ENCODE measurements around the gene COL4A3.
A peak's percentile ranks its signal among the peaks of the same experiment; 100 is the strongest.
"Not testable (repeated sequence)": the region's sequence is repeated elsewhere in the genome, so short reads cannot be mapped to it uniquely, and the experiment has no call there.

Gene COL4A3

GRCh38 chr2:227219312-227220105, 55.1 kb downstream of the COL4A3 start:
- DNase-seq, result no peak

- no peak for DNase-seq
Observed at GRCh38 chr2:227221120-227221519, 56.7 kb downstream of the COL4A3 start.

GRCh38 chr2:227222292-227222691, 57.9 kb downstream of the COL4A3 start:
- no peak for DNase-seq

GRCh38 chr2:227225641-227226040, 61.2 kb downstream of the COL4A3 start:
- not testable (repeated sequence) for DNase-seq

GRCh38 chr2:227228061-227228667, 63.7 kb downstream of the COL4A3 start:
- no peak for DNase-seq

- no peak for DNase-seq
Observed at GRCh38 chr2:227230151-227230550, 65.7 kb downstream of the COL4A3 start.

- no peak for DNase-seq
Observed at GRCh38 chr2:227234429-227234828, 70.0 kb downstream of the COL4A3 start.

- DNase-seq, result no peak
Observed at GRCh38 chr2:227237786-227238185, 73.4 kb downstream of the COL4A3 start.

- DNase-seq, result no peak
Observed at GRCh38 chr2:227238238-227239237, 74.1 kb downstream of the COL4A3 start.

- no peak for DNase-seq
Observed at GRCh38 chr2:227241005-227241404, 76.6 kb downstream of the COL4A3 start.

- no peak for DNase-seq
Observed at GRCh38 chr2:227248876-227249275, 84.5 kb downstream of the COL4A3 start.

- no peak for DNase-seq
Observed at GRCh38 chr2:227252831-227253230, 88.4 kb downstream of the COL4A3 start.

- DNase-seq, result no peak
Observed at GRCh38 chr2:227256605-227257004, 92.2 kb downstream of the COL4A3 start.

- no peak for DNase-seq
Observed at GRCh38 chr2:227257820-227258219, 93.4 kb downstream of the COL4A3 start.

- no peak for DNase-seq
Observed at GRCh38 chr2:227260041-227260440, 95.6 kb downstream of the COL4A3 start.

GRCh38 chr2:227267410-227268115, 103.1 kb downstream of the COL4A3 start:
- DNase-seq, result peak; percentile 61

GRCh38 chr2:227280895-227281294, 116.5 kb downstream of the COL4A3 start:
- no peak for DNase-seq

- no peak for DNase-seq
Observed at GRCh38 chr2:227285741-227286236, 121.4 kb downstream of the COL4A3 start.

- no peak for DNase-seq
Observed at GRCh38 chr2:227287771-227288170, 123.3 kb downstream of the COL4A3 start.

- no peak for DNase-seq
Observed at GRCh38 chr2:227292314-227292713, 127.9 kb downstream of the COL4A3 start.

- no peak for DNase-seq
Observed at GRCh38 chr2:227293531-227293930, 129.1 kb downstream of the COL4A3 start.

GRCh38 chr2:227295806-227296205, 131.4 kb downstream of the COL4A3 start:
- DNase-seq, result no peak
